Progenitor cell of endocrine pancreas (in vitro differentiated cells): ENCODE data around the gene PIK3R5. TPM values are rescaled to one million over a fixed set of nuclear protein-coding genes. Genes with fewer than 3 reads are reported as not detected.

Experiments used
- DNase-seq: peaks from one replicate; pipeline ENCODE4 v3.0.0; 2021; ENCODE audit warnings: low spot score; ENCODE audit not compliant: unreplicated experiment
- H3K27ac Mint-ChIP-seq: 2 replicates; pipeline ENCODE4 v1.8.0; 2021; ENCODE audit warnings: mild to moderate bottlenecking, moderate library complexity, mixed read lengths
- H3K27me3 Mint-ChIP-seq: 2 replicates; pipeline ENCODE4 v1.8.0; 2021; ENCODE audit warnings: mixed read lengths
- H3K36me3 Mint-ChIP-seq: 2 replicates; pipeline ENCODE4 v1.8.0; 2022; ENCODE audit warnings: mixed read lengths; ENCODE audit not compliant: insufficient read depth
- H3K4me1 Mint-ChIP-seq: 2 replicates; pipeline ENCODE4 v1.8.0; 2021; ENCODE audit warnings: low read depth, mixed read lengths
- H3K4me3 Mint-ChIP-seq: 2 replicates; pipeline ENCODE4 v1.8.0; 2021; ENCODE audit warnings: low read depth, mild to moderate bottlenecking, moderate library complexity, mixed read lengths
- H3K9me3 Mint-ChIP-seq: 2 replicates; pipeline ENCODE4 v1.8.0; 2021; ENCODE audit warnings: low read depth, mixed read lengths
- CTCF ChIP-seq: fragments of 200-600 bp; sonication (generic); IDR thresholded peaks from one replicate; pipeline ENCODE4 v1.5.0; 2021; ENCODE audit warnings: antibody characterized with exemption, mild to moderate bottlenecking; ENCODE audit not compliant: unreplicated experiment
- total RNA-seq: library from RNA; stranded (reverse); gene quantifications from 2 replicates; pipeline ENCODE4 v1.2.1, GENCODE V29; 2021

PIK3R5 gene
- total RNA-seq, 1 donor from 2014 or later = 0.50 TPM

- Mint-ChIP-seq H3K9me3 (no peaks in the 10 kb centered on the region), H3K27me3 (peaks cover 26% of the 10 kb centered on the region), H3K4me3 (no peak overlapping the region), H3K4me1 (no peaks in the 10 kb centered on the region), H3K36me3 (no peaks in the 10 kb centered on the region), H3K27ac (no peak overlapping the region)
- no peak for TF ChIP-seq CTCF
- no peak for DNase-seq
Observed at GRCh38 chr17:8881606-8882005, 83.9 kb downstream of the PIK3R5 start.

GRCh38 chr17:8880466-8880865 lies 85.0 kb downstream of the PIK3R5 start:
- Mint-ChIP-seq H3K27ac (no peak overlapping the region), H3K4me3 (no peak overlapping the region), H3K27me3 (peaks cover 26% of the 10 kb centered on the region), H3K4me1 (no peaks in the 10 kb centered on the region), H3K9me3 (no peaks in the 10 kb centered on the region), H3K36me3 (no peaks in the 10 kb centered on the region)
- no peak for TF ChIP-seq CTCF
- no peak for DNase-seq

GRCh38 chr17:8879410-8879809 lies 86.1 kb downstream of the PIK3R5 start:
- DNase-seq = no peak
- TF ChIP-seq CTCF = no peak
- no peaks in the 10 kb centered on the region for H3K9me3 Mint-ChIP-seq
- no peak overlapping the region for H3K27ac Mint-ChIP-seq
- H3K4me3 Mint-ChIP-seq = no peak overlapping the region
- peaks cover 8% of the 10 kb centered on the region for H3K4me1 Mint-ChIP-seq
- H3K36me3 Mint-ChIP-seq = no peaks in the 10 kb centered on the region
- H3K27me3 Mint-ChIP-seq = peaks cover 26% of the 10 kb centered on the region

GRCh38 chr17:8877984-8878383 lies 87.5 kb downstream of the PIK3R5 start:
- no peak for TF ChIP-seq CTCF
- Mint-ChIP-seq H3K9me3 (no peaks in the 10 kb centered on the region), H3K27ac (no peak overlapping the region), H3K27me3 (peaks cover 32% of the 10 kb centered on the region), H3K36me3 (no peaks in the 10 kb centered on the region), H3K4me3 (no peak overlapping the region), H3K4me1 (peaks cover 22% of the 10 kb centered on the region)
- DNase-seq = no peak

GRCh38 chr17:8875957-8876356 lies 89.5 kb downstream of the PIK3R5 start:
- Mint-ChIP-seq H3K36me3 (no peaks in the 10 kb centered on the region), H3K27ac (no peak overlapping the region), H3K9me3 (no peaks in the 10 kb centered on the region), H3K27me3 (peaks cover 26% of the 10 kb centered on the region), H3K4me1 (peaks cover 32% of the 10 kb centered on the region), H3K4me3 (no peak overlapping the region)
- no peak for TF ChIP-seq CTCF
- no peak for DNase-seq
